Neural cell (in vitro differentiated cells): ENCODE measurements around the gene SEPTIN1. TPM values are rescaled to one million over a fixed set of nuclear protein-coding genes. Genes with fewer than 3 reads are reported as not detected.

Source experiments
- H2AFZ ChIP-seq: fragments of 200-600, 300-800 bp; sonication (generic), shearing (Covaris generic); 2 replicates; pipeline ENCODE4 v1.6.0; 2014; ENCODE audit warnings: low read depth, mild to moderate bottlenecking, antibody characterized with exemption, low read length, moderate library complexity
- H3F3A ChIP-seq: fragments of 200-600 bp; shearing (Covaris generic); 2 replicates; pipeline ENCODE4 v1.6.1; 2016; ENCODE audit warnings: mild to moderate bottlenecking, moderate library complexity, mixed read lengths, antibody characterized with exemption, low read length; ENCODE audit not compliant: insufficient read depth, poor library complexity, severe bottlenecking
- H3K27ac ChIP-seq: fragments of 200-600, 300-800 bp; sonication (generic), shearing (Covaris generic); 2 replicates; pipeline ENCODE4 v1.5.1; 2014; ENCODE audit warnings: mild to moderate bottlenecking, low read length, moderate library complexity
- H3K27me3 ChIP-seq: fragments of 300-800, 200-600 bp; sonication (generic), shearing (Covaris generic); 2 replicates; pipeline ENCODE4 v1.6.0; 2014; ENCODE audit warnings: mild to moderate bottlenecking, low read depth, low read length, moderate library complexity; ENCODE audit not compliant: insufficient read depth
- H3K36me3 ChIP-seq: fragments of 300-800, 200-600 bp; sonication (generic), shearing (Covaris generic); 2 replicates; pipeline ENCODE4 v1.5.1; 2014; ENCODE audit warnings: mild to moderate bottlenecking, antibody characterized with exemption, low read length, moderate library complexity; ENCODE audit not compliant: insufficient read depth
- H3K4me2 ChIP-seq: fragments of 300-800, 200-600 bp; sonication (generic), shearing (Covaris generic); 2 replicates; pipeline ENCODE4 v1.6.0; 2014; ENCODE audit warnings: mild to moderate bottlenecking, low read length
- H3K4me3 ChIP-seq: fragments of 300-800, 200-600 bp; sonication (generic), shearing (Covaris generic); 2 replicates; pipeline ENCODE4 v1.5.1; 2014; ENCODE audit warnings: mild to moderate bottlenecking, low read length, moderate library complexity
- H3K79me2 ChIP-seq: fragments of 200-600 bp; shearing (Covaris generic); replicated peaks from 2 replicates; pipeline ENCODE4 v1.6.0; 2014; ENCODE audit warnings: mild to moderate bottlenecking, low read length, moderate library complexity; ENCODE audit not compliant: insufficient read depth
- H3K9ac ChIP-seq: fragments of 300-800, 200-600 bp; sonication (generic), shearing (Covaris generic); 2 replicates; pipeline ENCODE4 v1.6.1; 2016; ENCODE audit warnings: mild to moderate bottlenecking, low read length, mixed read lengths
- H3K9me2 ChIP-seq: fragments of 200-600 bp; shearing (Covaris generic); 2 replicates; pipeline ENCODE4 v1.6.1; 2016; ENCODE audit warnings: mild to moderate bottlenecking, low read length, mixed read lengths; ENCODE audit not compliant: insufficient read depth
- H3K9me3 ChIP-seq: fragments of 200-600, 300-800 bp; sonication (generic), shearing (Covaris generic); 2 replicates; pipeline ENCODE4 v1.6.1; 2016; ENCODE audit warnings: mild to moderate bottlenecking, mixed run types, low read length, moderate library complexity, mixed read lengths
- H4K20me1 ChIP-seq: fragments of 200-600 bp; shearing (Covaris generic); 2 replicates; pipeline ENCODE4 v1.6.1; 2016; ENCODE audit warnings: mild to moderate bottlenecking, mixed run types; ENCODE audit not compliant: insufficient read depth
- EP300 ChIP-seq: fragments of 450-650 bp; conservative IDR thresholded peaks from 2 replicates; pipeline ENCODE4 v1.6.1; 2014; ENCODE audit warnings: antibody characterized with exemption, mild to moderate bottlenecking, moderate library complexity; ENCODE audit not compliant: poor library complexity, severe bottlenecking
- EZH2 ChIP-seq: fragments of 200-600, 300-800 bp; shearing (Covaris generic), sonication (generic); IDR thresholded peaks from 2 replicates; pipeline ENCODE4 v1.6.1; 2014; ENCODE audit warnings: antibody characterized with exemption, low read length, borderline replicate concordance, mild to moderate bottlenecking; ENCODE audit not compliant: insufficient read depth, poor library complexity, severe bottlenecking
- MXI1 ChIP-seq: fragments of 450-650 bp; conservative IDR thresholded peaks from 2 replicates; pipeline ENCODE4 v1.6.1; 2014; ENCODE audit warnings: antibody characterized with exemption, mild to moderate bottlenecking; ENCODE audit not compliant: poor library complexity, severe bottlenecking
- POLR2AphosphoS5 ChIP-seq: IDR thresholded peaks from 2 replicates; pipeline ENCODE4 v1.6.1; 2012
- RAD21 ChIP-seq: fragments of 450-650 bp; conservative IDR thresholded peaks from 2 replicates; pipeline ENCODE4 v1.6.1; 2014; ENCODE audit warnings: antibody characterized with exemption, mild to moderate bottlenecking, moderate library complexity
- SMC3 ChIP-seq: fragments of 450-650 bp; conservative IDR thresholded peaks from 2 replicates; pipeline ENCODE4 v1.6.1; 2014; ENCODE audit warnings: antibody characterized with exemption, mild to moderate bottlenecking, moderate library complexity; ENCODE audit not compliant: poor library complexity
- TAF1 ChIP-seq: IDR thresholded peaks from 2 replicates; pipeline ENCODE4 v1.6.1; 2012; ENCODE audit warnings: low read depth
- polyA plus RNA-seq: library from polyadenylated mRNA; depleted of rRNA; stranded (reverse); fragments of >200 nt; gene quantifications from 2 replicates; pipeline ENCODE4 v1.2.3, GENCODE V29; 2014
- TF ChIP-seq, protein P1 (sequence below): IDR thresholded peaks from 2 replicates; pipeline ENCODE4 v1.6.1; 2012; ENCODE audit warnings: borderline replicate concordance
- TF ChIP-seq, protein P2 (sequence below): fragments of 450-650 bp; IDR thresholded peaks from 2 replicates; pipeline ENCODE4 v1.5.1; 2014; ENCODE audit warnings: antibody characterized with exemption, mild to moderate bottlenecking, moderate library complexity; ENCODE audit not compliant: poor library complexity, severe bottlenecking

The SEPTIN1 gene
- polyA plus RNA-seq, 1 donor from 2014 or later = 0.38 TPM

DNA sequence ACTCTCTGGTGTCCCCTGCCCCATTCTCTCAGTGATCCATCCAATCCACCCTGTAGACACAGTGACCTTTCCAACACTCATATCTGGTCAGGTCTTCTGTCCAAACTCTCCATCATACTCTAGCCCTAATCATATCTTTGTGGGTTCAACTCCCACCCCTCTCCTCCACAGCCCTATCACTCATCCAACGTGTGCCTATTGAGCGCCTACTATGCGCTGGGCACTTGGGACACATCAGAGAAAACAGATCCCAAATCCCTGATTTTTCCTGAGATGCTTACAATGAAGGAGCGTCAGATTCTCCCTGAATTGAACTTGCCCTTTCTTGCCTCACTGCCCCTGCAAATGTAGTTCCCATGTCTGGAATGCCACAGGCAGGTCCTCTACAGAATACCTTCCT, 45.7 kb upstream of the SEPTIN1 start:
- TF ChIP-seq, protein P1, sequence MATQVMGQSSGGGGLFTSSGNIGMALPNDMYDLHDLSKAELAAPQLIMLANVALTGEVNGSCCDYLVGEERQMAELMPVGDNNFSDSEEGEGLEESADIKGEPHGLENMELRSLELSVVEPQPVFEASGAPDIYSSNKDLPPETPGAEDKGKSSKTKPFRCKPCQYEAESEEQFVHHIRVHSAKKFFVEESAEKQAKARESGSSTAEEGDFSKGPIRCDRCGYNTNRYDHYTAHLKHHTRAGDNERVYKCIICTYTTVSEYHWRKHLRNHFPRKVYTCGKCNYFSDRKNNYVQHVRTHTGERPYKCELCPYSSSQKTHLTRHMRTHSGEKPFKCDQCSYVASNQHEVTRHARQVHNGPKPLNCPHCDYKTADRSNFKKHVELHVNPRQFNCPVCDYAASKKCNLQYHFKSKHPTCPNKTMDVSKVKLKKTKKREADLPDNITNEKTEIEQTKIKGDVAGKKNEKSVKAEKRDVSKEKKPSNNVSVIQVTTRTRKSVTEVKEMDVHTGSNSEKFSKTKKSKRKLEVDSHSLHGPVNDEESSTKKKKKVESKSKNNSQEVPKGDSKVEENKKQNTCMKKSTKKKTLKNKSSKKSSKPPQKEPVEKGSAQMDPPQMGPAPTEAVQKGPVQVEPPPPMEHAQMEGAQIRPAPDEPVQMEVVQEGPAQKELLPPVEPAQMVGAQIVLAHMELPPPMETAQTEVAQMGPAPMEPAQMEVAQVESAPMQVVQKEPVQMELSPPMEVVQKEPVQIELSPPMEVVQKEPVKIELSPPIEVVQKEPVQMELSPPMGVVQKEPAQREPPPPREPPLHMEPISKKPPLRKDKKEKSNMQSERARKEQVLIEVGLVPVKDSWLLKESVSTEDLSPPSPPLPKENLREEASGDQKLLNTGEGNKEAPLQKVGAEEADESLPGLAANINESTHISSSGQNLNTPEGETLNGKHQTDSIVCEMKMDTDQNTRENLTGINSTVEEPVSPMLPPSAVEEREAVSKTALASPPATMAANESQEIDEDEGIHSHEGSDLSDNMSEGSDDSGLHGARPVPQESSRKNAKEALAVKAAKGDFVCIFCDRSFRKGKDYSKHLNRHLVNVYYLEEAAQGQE = no peak
- TF ChIP-seq EP300 (no peak), MXI1 (no peak)
- no peak overlapping the region for H3K9ac ChIP-seq
- no peaks in the 10 kb centered on the region for H3K79me2 ChIP-seq

DNA sequence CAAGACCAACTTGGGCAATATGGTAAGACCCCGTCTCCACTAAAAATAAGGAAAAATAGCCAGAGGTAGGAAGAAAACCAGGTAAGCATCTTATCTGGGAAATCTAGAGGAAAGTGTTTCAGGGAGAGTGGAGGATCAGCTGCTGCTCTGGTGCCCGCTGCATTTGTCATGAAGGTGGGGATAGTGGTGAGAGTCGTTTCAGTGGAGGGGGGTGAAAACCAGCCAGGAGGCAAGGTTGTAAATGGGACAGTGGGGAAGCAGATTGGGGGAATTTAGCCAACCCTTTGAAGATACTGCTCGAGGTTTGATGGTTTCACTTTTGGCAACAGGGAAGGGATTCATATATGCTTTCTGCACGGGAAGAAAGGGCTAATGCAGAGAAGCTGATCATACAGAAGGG, 38.6 kb upstream of the SEPTIN1 start:
- no peaks in the 10 kb centered on the region for H3K9me2 ChIP-seq
- H3K36me3 ChIP-seq = no peaks in the 10 kb centered on the region
- H3K9me3 ChIP-seq = no peaks in the 10 kb centered on the region
- TF ChIP-seq, protein P1 = no peak
- TF ChIP-seq POLR2AphosphoS5 = no peak
- no peak for TF ChIP-seq TAF1
- no peak for TF ChIP-seq EZH2
- TF ChIP-seq, protein P2, sequence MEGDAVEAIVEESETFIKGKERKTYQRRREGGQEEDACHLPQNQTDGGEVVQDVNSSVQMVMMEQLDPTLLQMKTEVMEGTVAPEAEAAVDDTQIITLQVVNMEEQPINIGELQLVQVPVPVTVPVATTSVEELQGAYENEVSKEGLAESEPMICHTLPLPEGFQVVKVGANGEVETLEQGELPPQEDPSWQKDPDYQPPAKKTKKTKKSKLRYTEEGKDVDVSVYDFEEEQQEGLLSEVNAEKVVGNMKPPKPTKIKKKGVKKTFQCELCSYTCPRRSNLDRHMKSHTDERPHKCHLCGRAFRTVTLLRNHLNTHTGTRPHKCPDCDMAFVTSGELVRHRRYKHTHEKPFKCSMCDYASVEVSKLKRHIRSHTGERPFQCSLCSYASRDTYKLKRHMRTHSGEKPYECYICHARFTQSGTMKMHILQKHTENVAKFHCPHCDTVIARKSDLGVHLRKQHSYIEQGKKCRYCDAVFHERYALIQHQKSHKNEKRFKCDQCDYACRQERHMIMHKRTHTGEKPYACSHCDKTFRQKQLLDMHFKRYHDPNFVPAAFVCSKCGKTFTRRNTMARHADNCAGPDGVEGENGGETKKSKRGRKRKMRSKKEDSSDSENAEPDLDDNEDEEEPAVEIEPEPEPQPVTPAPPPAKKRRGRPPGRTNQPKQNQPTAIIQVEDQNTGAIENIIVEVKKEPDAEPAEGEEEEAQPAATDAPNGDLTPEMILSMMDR = no peak
- no peak for TF ChIP-seq RAD21
- TF ChIP-seq MXI1 = no peak
- TF ChIP-seq SMC3 = no peak
- TF ChIP-seq EP300 = no peak
- no peak overlapping the region for H3K4me3 ChIP-seq
- H3K79me2 ChIP-seq = no peaks in the 10 kb centered on the region
- H2AFZ ChIP-seq = no peak overlapping the region
- H3K27me3 ChIP-seq = no peaks in the 10 kb centered on the region
- H4K20me1 ChIP-seq = no peaks in the 10 kb centered on the region
- H3K27ac ChIP-seq = no peak overlapping the region
- H3F3A ChIP-seq = peaks cover 2% of the 10 kb centered on the region
- H3K9ac ChIP-seq = no peak overlapping the region
- H3K4me2 ChIP-seq = no peak overlapping the region

More for the DNA sequence above, 45.7 kb upstream of the SEPTIN1 start:
- Histone ChIP-seq H3K27ac (no peak overlapping the region), H3K36me3 (no peaks in the 10 kb centered on the region), H2AFZ (no peak overlapping the region), H3K9me3 (no peaks in the 10 kb centered on the region), H3K9me2 (no peaks in the 10 kb centered on the region), H3K4me2 (no peak overlapping the region), H3K27me3 (no peaks in the 10 kb centered on the region), H4K20me1 (no peaks in the 10 kb centered on the region), H3F3A (no peaks in the 10 kb centered on the region), H3K4me3 (no peak overlapping the region)
